K562 (cell line): ENCODE measurements around the gene FMNL1. TPM values are rescaled to one million over a fixed set of nuclear protein-coding genes. Genes with fewer than 3 reads are reported as not detected.
A peak's percentile ranks its signal among the peaks of the same experiment; 100 is the strongest.

Experiments
- ELF1 ChIP-seq: fragments of 200-800 bp; sonication (Bioruptor generic); IDR thresholded peaks from 2 replicates; pipeline ENCODE4 v1.6.1; 2016; ENCODE audit warnings: missing genetic modification characterization, missing compliant biosample characterization
- KDM2B ChIP-seq: fragments of 250-450 bp; sonication (Bioruptor Pico); IDR thresholded peaks from 2 replicates; pipeline ENCODE4 v1.8.0; 2021; ENCODE audit warnings: mild to moderate bottlenecking, moderate library complexity
- NR2C1 ChIP-seq, 2 experiments: fragments of 450-650 bp; IDR thresholded peaks; 2 replicates each; pipeline ENCODE4 v1.6.1; 2017; ENCODE audit warnings: mild to moderate bottlenecking in 2 of 2, antibody characterized with exemption in 1 of 2, inconsistent platforms in 1 of 2, missing compliant biosample characterization in 1 of 2, missing genetic modification characterization in 1 of 2
- POLR2G ChIP-seq: fragments of 200-400 bp; formaldehyde crosslinking; IDR thresholded peaks from 2 replicates; pipeline ENCODE4 v1.6.1; 2017; ENCODE audit warnings: low read depth, mild to moderate bottlenecking, antibody characterized with exemption, low read length, moderate library complexity
- RBM22 ChIP-seq: fragments of 200-400 bp; formaldehyde crosslinking; IDR thresholded peaks from 2 replicates; pipeline ENCODE4 v1.6.1; 2018; ENCODE audit warnings: low read length, low read depth; ENCODE audit not compliant: poor library complexity, severe bottlenecking
- STAT5B ChIP-seq: fragments of 250-450 bp; sonication (Bioruptor Pico); IDR thresholded peaks from 2 replicates; pipeline ENCODE4 v1.8.0; 2021; ENCODE audit warnings: mild to moderate bottlenecking, inconsistent platforms
- TAL1 ChIP-seq: fragments of 450-650 bp; IDR thresholded peaks from 2 replicates; pipeline ENCODE4 v1.6.1; 2016; ENCODE audit warnings: mild to moderate bottlenecking
- ZBTB40 ChIP-seq, 2 experiments: fragments of 450-650 bp in 1 of 2; sonication (generic) in 1 of 2; formaldehyde crosslinking in 1 of 2; IDR thresholded peaks; 2 replicates each; pipeline versions ENCODE4 v1.7.1 to v1.9.0; 2016 to 2022; ENCODE audit warnings: inconsistent platforms in 1 of 2, mild to moderate bottlenecking in 1 of 2, missing genetic modification reagents in 1 of 2
- ZNF589 ChIP-seq: fragments of 200-800 bp; sonication (Bioruptor generic); IDR thresholded peaks from 2 replicates; pipeline ENCODE4 v1.6.1; 2016; ENCODE audit warnings: low read depth, missing genetic modification characterization, missing compliant biosample characterization
- polyA plus RNA-seq, 8 experiments: library from polyadenylated mRNA; depleted of rRNA in 4 of 8; stranded (reverse) in 5 of 8; unstranded in 3 of 8; fragments of >200 nt; fragmentation: Nextera tagmentation in 2 of 8; fragmentation: Illumina TruSeq in 1 of 8; extraction: Ambion mirVana in 2 of 8; extraction: Trizol in 1 of 8; gene quantifications; 2 replicates each; pipeline versions ENCODE4 v1.2.1 to v1.2.3, GENCODE V29; 2011 to 2014; ENCODE audit warnings: inconsistent platforms in 1 of 8, missing spikeins in 1 of 8
- total RNA-seq, 7 experiments: library from RNA; depleted of rRNA in 6 of 7; stranded (reverse); fragments of >200 nt in 6 of 7; fragmentation: Illumina TruSeq in 2 of 7; extraction: Trizol in 2 of 7; gene quantifications; 2 replicates each; pipeline versions ENCODE4 v1.2.1 to v1.2.3, GENCODE V29; 2011 to 2021; ENCODE audit warnings: low replicate concordance in 1 of 7
- TF ChIP-seq, protein P1 (sequence below), 2 experiments: fragments of 450-650 bp; IDR thresholded peaks; 2 replicates each; pipeline ENCODE4 v1.6.1; 2018; ENCODE audit warnings: mild to moderate bottlenecking in 2 of 2, low read depth in 1 of 2; ENCODE audit not compliant: partially characterized antibody in 2 of 2
- TF ChIP-seq, protein P2 (sequence below): fragments of 250-450 bp; sonication (Bioruptor Pico); IDR thresholded peaks from 2 replicates; pipeline ENCODE4 v1.5.0; 2021

Gene FMNL1
- total and polyA plus RNA-seq, 9 of the 15 experiments (the other 6 are each of a cell fraction or from before 2014, with no cell fraction given) = 0.70 to 36.6 (median 7.7) TPM

DNA sequence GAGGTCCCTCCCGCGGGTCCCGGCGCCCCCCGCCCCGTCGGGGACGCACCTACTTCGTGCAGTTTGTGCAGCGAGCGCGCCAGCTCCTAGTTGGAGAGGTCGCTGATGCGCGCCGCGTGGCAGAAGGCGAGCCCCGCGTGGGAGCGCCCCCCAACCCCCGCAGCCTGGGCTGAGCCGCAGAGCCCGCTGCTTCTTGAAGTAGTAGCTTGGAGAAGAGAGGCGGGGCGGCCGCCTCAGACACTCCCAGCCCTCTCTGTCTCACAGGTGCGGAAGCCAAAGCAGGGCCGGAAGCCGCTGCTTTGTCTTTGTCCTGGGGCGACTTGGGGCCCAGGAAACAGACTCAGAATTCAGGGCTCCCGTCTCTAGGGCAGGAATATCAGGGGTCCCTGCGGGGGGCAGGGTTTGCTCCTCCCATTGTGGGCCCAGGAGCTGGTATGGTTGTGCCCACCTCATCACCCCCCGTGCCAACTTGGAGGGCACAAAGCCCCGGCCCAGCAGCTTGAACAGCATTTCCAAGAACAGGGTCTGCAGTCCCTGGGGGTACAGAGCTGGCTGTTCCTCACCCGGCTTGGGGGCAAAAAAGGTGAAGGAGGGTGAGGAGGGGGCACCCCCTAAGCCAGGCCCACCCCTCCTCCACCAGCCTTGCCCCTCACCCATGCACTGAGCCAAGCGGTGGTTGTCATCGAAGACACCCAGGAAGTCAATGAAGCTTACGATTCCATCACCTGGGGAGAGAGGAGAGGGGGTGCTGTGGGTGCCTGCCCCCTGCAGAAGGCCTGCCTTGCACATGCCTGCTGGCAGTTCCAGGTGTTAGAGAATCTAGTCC lies 26.7 kb downstream of the FMNL1 start (continued):
- no peak for TF ChIP-seq ZNF589
- TF ChIP-seq NR2C1 (IDR thresholded peaks at IDR 0.05) = no peak
- TF ChIP-seq NR2C1 (tag; IDR thresholded peaks at IDR 0.05) = no peak
- TF ChIP-seq, protein P1, sequence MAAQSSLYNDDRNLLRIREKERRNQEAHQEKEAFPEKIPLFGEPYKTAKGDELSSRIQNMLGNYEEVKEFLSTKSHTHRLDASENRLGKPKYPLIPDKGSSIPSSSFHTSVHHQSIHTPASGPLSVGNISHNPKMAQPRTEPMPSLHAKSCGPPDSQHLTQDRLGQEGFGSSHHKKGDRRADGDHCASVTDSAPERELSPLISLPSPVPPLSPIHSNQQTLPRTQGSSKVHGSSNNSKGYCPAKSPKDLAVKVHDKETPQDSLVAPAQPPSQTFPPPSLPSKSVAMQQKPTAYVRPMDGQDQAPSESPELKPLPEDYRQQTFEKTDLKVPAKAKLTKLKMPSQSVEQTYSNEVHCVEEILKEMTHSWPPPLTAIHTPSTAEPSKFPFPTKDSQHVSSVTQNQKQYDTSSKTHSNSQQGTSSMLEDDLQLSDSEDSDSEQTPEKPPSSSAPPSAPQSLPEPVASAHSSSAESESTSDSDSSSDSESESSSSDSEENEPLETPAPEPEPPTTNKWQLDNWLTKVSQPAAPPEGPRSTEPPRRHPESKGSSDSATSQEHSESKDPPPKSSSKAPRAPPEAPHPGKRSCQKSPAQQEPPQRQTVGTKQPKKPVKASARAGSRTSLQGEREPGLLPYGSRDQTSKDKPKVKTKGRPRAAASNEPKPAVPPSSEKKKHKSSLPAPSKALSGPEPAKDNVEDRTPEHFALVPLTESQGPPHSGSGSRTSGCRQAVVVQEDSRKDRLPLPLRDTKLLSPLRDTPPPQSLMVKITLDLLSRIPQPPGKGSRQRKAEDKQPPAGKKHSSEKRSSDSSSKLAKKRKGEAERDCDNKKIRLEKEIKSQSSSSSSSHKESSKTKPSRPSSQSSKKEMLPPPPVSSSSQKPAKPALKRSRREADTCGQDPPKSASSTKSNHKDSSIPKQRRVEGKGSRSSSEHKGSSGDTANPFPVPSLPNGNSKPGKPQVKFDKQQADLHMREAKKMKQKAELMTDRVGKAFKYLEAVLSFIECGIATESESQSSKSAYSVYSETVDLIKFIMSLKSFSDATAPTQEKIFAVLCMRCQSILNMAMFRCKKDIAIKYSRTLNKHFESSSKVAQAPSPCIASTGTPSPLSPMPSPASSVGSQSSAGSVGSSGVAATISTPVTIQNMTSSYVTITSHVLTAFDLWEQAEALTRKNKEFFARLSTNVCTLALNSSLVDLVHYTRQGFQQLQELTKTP (IDR thresholded peaks at IDR 0.05; ENCODE audit: low read depth in 1 of 2, partially characterized antibody in 2 of 2) = no peak
- no peak for TF ChIP-seq ZBTB40 (IDR thresholded peaks at IDR 0.05)
- no peak for TF ChIP-seq ZBTB40 (CRISPR knock-in tag; IDR thresholded peaks at IDR 0.05)
- TF ChIP-seq POLR2G = peak; percentile 80
- TF ChIP-seq ELF1 (tag) = 0 out of 2 replicates have a peak, but pooled peaks have one; percentile 38
- peak; percentile 24 for TF ChIP-seq RBM22
- TF ChIP-seq KDM2B (CRISPR knock-in tag) = peak; percentile 84; the same call in 1 of the 2 replicates
- no peak for TF ChIP-seq TAL1
- TF ChIP-seq, protein P2, sequence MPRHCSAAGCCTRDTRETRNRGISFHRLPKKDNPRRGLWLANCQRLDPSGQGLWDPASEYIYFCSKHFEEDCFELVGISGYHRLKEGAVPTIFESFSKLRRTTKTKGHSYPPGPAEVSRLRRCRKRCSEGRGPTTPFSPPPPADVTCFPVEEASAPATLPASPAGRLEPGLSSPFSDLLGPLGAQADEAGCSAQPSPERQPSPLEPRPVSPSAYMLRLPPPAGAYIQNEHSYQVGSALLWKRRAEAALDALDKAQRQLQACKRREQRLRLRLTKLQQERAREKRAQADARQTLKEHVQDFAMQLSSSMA (CRISPR knock-in tag) = 0 out of 2 replicates have a peak, but pooled peaks have one; percentile 39
- no peak for TF ChIP-seq STAT5B
